Spleen (tissue), 11 donors: ENCODE results near the gene MAN1C1. TPM values are rescaled to one million over a fixed set of nuclear protein-coding genes. Genes with fewer than 3 reads are reported as not detected.

ENCODE experiments used
- DNase-seq: peaks from one replicate; pipeline ENCODE4 v3.0.0-alpha.2; 2020
- H3K27ac ChIP-seq, 8 donors: fragments of 200-600 bp; sonication (generic) in 7 of 8; 1 replicate in 4 of 8; 2 replicates in 4 of 8; pipeline versions ENCODE4 v1.5.0 to v1.8.0; 2016 to 2021; ENCODE audit warnings: inconsistent platforms in 4 of 8, mild to moderate bottlenecking in 4 of 8, moderate library complexity in 1 of 8
- H3K27me3 ChIP-seq, 7 donors: fragments of 200-600 bp; sonication (generic) in 6 of 7; replicated peaks in 1 of 7; 1 replicate in 4 of 7; 2 replicates in 3 of 7; pipeline versions ENCODE4 v1.5.0 to v1.8.0; 2016 to 2021; ENCODE audit warnings: inconsistent platforms in 3 of 7, mild to moderate bottlenecking in 1 of 7
- H3K36me3 ChIP-seq, 6 donors: fragments of 200-600 bp; sonication (generic) in 5 of 6; 1 replicate in 4 of 6; 2 replicates in 2 of 6; pipeline versions ENCODE4 v1.5.0 to v1.8.0; 2016 to 2021; ENCODE audit warnings: inconsistent platforms in 2 of 6
- H3K4me1 ChIP-seq, 6 donors: fragments of 200-600 bp; sonication (generic) in 5 of 6; 1 replicate in 3 of 6; 2 replicates in 3 of 6; pipeline versions ENCODE4 v1.5.0 to v1.8.0; 2016 to 2021; ENCODE audit warnings: inconsistent platforms in 3 of 6
- H3K4me3 ChIP-seq, 8 donors: fragments of 200-600 bp; sonication (generic) in 7 of 8; 1 replicate in 4 of 8; 2 replicates in 4 of 8; pipeline versions ENCODE4 v1.5.0 to v1.8.0; 2016 to 2021; ENCODE audit warnings: inconsistent platforms in 4 of 8, mild to moderate bottlenecking in 4 of 8, moderate library complexity in 2 of 8
- H3K9me3 ChIP-seq, 8 donors: fragments of 200-600 bp; sonication (generic) in 7 of 8; 1 replicate in 4 of 8; 2 replicates in 4 of 8; pipeline versions ENCODE4 v1.5.0 to v1.8.0; 2016 to 2021; ENCODE audit warnings: inconsistent platforms in 4 of 8
- CTCF ChIP-seq, 11 experiments: fragments of 200-600 bp in 7 of 11; fragments of 450-650 bp in 4 of 11; sonication (generic) in 4 of 11; IDR thresholded peaks in 8 of 11; conservative IDR thresholded peaks in 3 of 11; 1 replicate in 7 of 11; 2 replicates in 4 of 11; pipeline versions ENCODE4 v1.4.0 to v1.8.0; 2016 to 2021; ENCODE audit warnings: antibody characterized with exemption in 11 of 11, inconsistent platforms in 4 of 11, mild to moderate bottlenecking in 1 of 11
- POLR2A ChIP-seq, 3 donors: fragments of 450-650 bp; IDR thresholded peaks; one replicate each; pipeline ENCODE4 v1.5.1; 2017; ENCODE audit warnings: antibody characterized with exemption in 3 of 3, mild to moderate bottlenecking in 1 of 3
- POLR2AphosphoS5 ChIP-seq, 3 donors: sonication (generic); formaldehyde crosslinking; IDR thresholded peaks; one replicate each; pipeline ENCODE4 v1.5.1; 2017; ENCODE audit warnings: antibody characterized with exemption in 3 of 3
- WGBS, 5 donors: extraction: QIAGEN DNeasy Blood & Tissue Kit in 3 of 5; methylation state at CpG; one replicate each; pipeline versions ENCODE4 v1.1.5 to v1.1.7; 2013 to 2018; 5-methylcytosine and 5-hydroxymethylcytosine counted together
- intact Hi-C: fragments of 100-400 bp; cut with DNase I; formaldehyde crosslinking; loops from one replicate; pipeline ENCODE4 v1.15.0; 2023; ENCODE audit warnings: low total_unique reads
- polyA plus RNA-seq, 3 donors: library from polyadenylated mRNA; stranded (reverse); fragments of 200-250 nt; gene quantifications; one replicate each; pipeline ENCODE4 v1.2.1, GENCODE V29; 2013
- total RNA-seq, 7 donors: library from RNA; depleted of rRNA in 3 of 7; stranded (reverse); fragments of >200 nt in 3 of 7; fragmentation: NEBNext Ultra II Directional in 4 of 7; extraction: Animal tissue kit (Norgen Biotek cat#: 25700) in 4 of 7; gene quantifications; one replicate each; pipeline versions ENCODE4 v1.1.0 to v1.2.1, GENCODE V29; 2016 to 2021
- donor health status: healthy with polysubstance abuse.
- donor health status: DM: no; HTN: no; CAD: no; lungs with moderate emphysema.
- donor health status: DM: no; HTN: no; CAD: no.
- donor health status: Bipolar disorder and iron deficiency.
- donor health status: healthy.
- donor health status: DM: no; HTN: no; CAD: no.
- donor health status: DM: yes; HTN: yes; CAD: no.

MAN1C1 gene
- total and polyA plus RNA-seq, 10 donors: 4.6 to 54.3 (median 41.1) TPM

- peaks cover 0 to 23% (median 7%) of the 10 kb centered on the region in 6 donors for H3K4me1 ChIP-seq
- intact Hi-C loops: no loop called here
- WGBS, 5 donors: 79 to 89% (median 82%) methylated on average over 7 of the region's 7 CpGs
- H3K9me3 ChIP-seq: no peaks in the 10 kb centered on the region
- TF ChIP-seq POLR2A (IDR thresholded peaks at IDR 0.05) (no peak), POLR2AphosphoS5 (IDR thresholded peaks at IDR 0.05) (no peak), CTCF (IDR thresholded peaks at IDR 0.05 in 8 of 11, conservative IDR thresholded peaks at IDR 0.05 in 3 of 11) (no peak)
- H3K36me3 ChIP-seq: peaks cover 0 to 54% (median 0%) of the 10 kb centered on the region in 6 donors
- no peak overlapping the region for H3K27ac ChIP-seq
- no peaks in the 10 kb centered on the region for H3K27me3 ChIP-seq
- DNase-seq: no peak
- H3K4me3 ChIP-seq: no peak overlapping the region
These were observed 139.0 kb downstream of the MAN1C1 start for GRCh38 chr1:25755475-25756125.

- H3K36me3 ChIP-seq: peaks cover 0 to 48% (median 0%) of the 10 kb centered on the region in 6 donors
- DNase-seq: no peak
- 20 to 39% (median 23%) methylated on average over 3 of the region's 3 CpGs for WGBS, 5 donors
- intact Hi-C loops: no loop called here
- no peaks in the 10 kb centered on the region for H3K27me3 ChIP-seq
- no peak overlapping the region for H3K4me3 ChIP-seq
- H3K4me1 ChIP-seq: peaks cover 0 to 23% (median 7%) of the 10 kb centered on the region in 6 donors
- no peaks in the 10 kb centered on the region for H3K9me3 ChIP-seq
- H3K27ac ChIP-seq: no peak overlapping the region
- no peak for TF ChIP-seq POLR2A (IDR thresholded peaks at IDR 0.05)
These were observed 139.6 kb downstream of the MAN1C1 start for GRCh38 chr1:25756215-25756614.

GRCh38 chr1:25757151-25757845 is 140.7 kb downstream of the MAN1C1 start:
- Histone ChIP-seq H3K9me3 (no peaks in the 10 kb centered on the region), H3K36me3 (peaks cover 0 to 41% (median 0%) of the 10 kb centered on the region in 6 donors), H3K27me3 (no peaks in the 10 kb centered on the region), H3K4me1 (peaks cover 0 to 23% (median 7%) of the 10 kb centered on the region in 6 donors), H3K4me3 (no peak overlapping the region), H3K27ac (no peak overlapping the region)
- no peak for TF ChIP-seq POLR2A (IDR thresholded peaks at IDR 0.05)
- TF ChIP-seq CTCF (IDR thresholded peaks at IDR 0.05 in 8 of 11, conservative IDR thresholded peaks at IDR 0.05 in 3 of 11): no peak
- TF ChIP-seq POLR2AphosphoS5 (IDR thresholded peaks at IDR 0.05): no peak
- intact Hi-C loops: no loop called here
- 86 to 88% (median 87%) methylated on average over 11 to 12 of the region's 12 CpGs for WGBS, 5 donors
- no peak for DNase-seq

GRCh38 chr1:25757846-25758185 is 141.2 kb downstream of the MAN1C1 start:
- TF ChIP-seq POLR2AphosphoS5 (IDR thresholded peaks at IDR 0.05) (no peak), POLR2A (IDR thresholded peaks at IDR 0.05) (no peak), CTCF (IDR thresholded peaks at IDR 0.05 in 8 of 11, conservative IDR thresholded peaks at IDR 0.05 in 3 of 11) (no peak)
- H3K4me1 ChIP-seq: peaks cover 0 to 23% (median 7%) of the 10 kb centered on the region in 6 donors
- intact Hi-C loops: no loop called here
- H3K9me3 ChIP-seq: no peaks in the 10 kb centered on the region
- DNase-seq: no peak
- peaks cover 0 to 41% (median 0%) of the 10 kb centered on the region in 6 donors for H3K36me3 ChIP-seq
- H3K27me3 ChIP-seq: no peaks in the 10 kb centered on the region
- WGBS, 5 donors: 85 to 91% (median 88%) methylated on average over 5 of the region's 5 CpGs
- H3K27ac ChIP-seq: no peak overlapping the region
- no peak overlapping the region for H3K4me3 ChIP-seq
